SK-N-SH (cell line): Measurements from ENCODE around the gene SLC25A25. TPM values are rescaled to one million over a fixed set of nuclear protein-coding genes. Genes with fewer than 3 reads are reported as not detected.

Experiments used
- CTCF ChIA-PET: fragments of 300-600, 350-600 bp; formaldehyde crosslinking; extraction: SDS; loops from one replicate; lab custom pipeline; 2021; lab: Yijun Ruan, JAX
- POLR2A ChIA-PET: fragments of 350-600 bp; sonication (Branson Sonifier 250); formaldehyde crosslinking; extraction: SDS; loops from one replicate; lab custom pipeline; 2020; ENCODE audit warnings: antibody characterized with exemption, inconsistent platforms; lab: Yijun Ruan, JAX
- DNase-seq: peaks from one replicate; pipeline ENCODE4 v3.0.0; 2012
- H2AFZ ChIP-seq: fragments of 200-600 bp; sonication (generic); 2 replicates; pipeline ENCODE4 v1.8.1; 2016; ENCODE audit warnings: antibody characterized with exemption, mild to moderate bottlenecking, low read depth
- H3F3A ChIP-seq: fragments of 200-600 bp; sonication (generic); replicated peaks from 2 replicates; pipeline ENCODE3; 2016; ENCODE audit warnings: antibody characterized with exemption, mild to moderate bottlenecking; ENCODE audit not compliant: insufficient read depth
- H3K27ac ChIP-seq, 2 experiments: fragments of 200-500 bp in 1 of 2; fragments of 200-600 bp in 1 of 2; sonication (Bioruptor generic) in 1 of 2; sonication (generic), shearing (Covaris generic) in 1 of 2; 2 replicates each; pipeline versions ENCODE4 v1.5.1 to v1.6.1; 2014 to 2016; ENCODE audit warnings: low read depth in 2 of 2, inconsistent platforms in 1 of 2, low read length in 1 of 2, mild to moderate bottlenecking in 1 of 2, mixed read lengths in 1 of 2
- H3K27me3 ChIP-seq: fragments of 200-600 bp; sonication (generic), shearing (Covaris generic); 2 replicates; pipeline ENCODE4 v1.6.1; 2016; ENCODE audit warnings: mixed run types; ENCODE audit not compliant: insufficient read depth
- H3K36me3 ChIP-seq, 2 experiments: fragments of 200-500 bp in 1 of 2; fragments of 200-600 bp in 1 of 2; sonication (Bioruptor generic) in 1 of 2; sonication (generic) in 1 of 2; replicated peaks in 1 of 2; 2 replicates each; pipeline versions ENCODE3 to v1.5.1; 2014 to 2016; ENCODE audit warnings: low read length in 1 of 2, mild to moderate bottlenecking in 1 of 2; ENCODE audit not compliant: insufficient read depth in 2 of 2, control insufficient read depth in 1 of 2
- H3K4me1 ChIP-seq, 2 experiments: fragments of 200-500 bp in 1 of 2; fragments of 200-600 bp in 1 of 2; sonication (Bioruptor generic) in 1 of 2; sonication (generic), shearing (Covaris generic) in 1 of 2; 2 replicates each; pipeline versions ENCODE4 v1.5.1 to v1.6.1; 2014 to 2016; ENCODE audit warnings: low read depth in 1 of 2, low read length in 1 of 2, mixed run types in 1 of 2; ENCODE audit not compliant: insufficient read depth in 2 of 2, control insufficient read depth in 1 of 2
- H3K4me2 ChIP-seq: fragments of 200-600 bp; sonication (generic), shearing (Covaris generic); 2 replicates; pipeline ENCODE4 v1.6.1; 2017; ENCODE audit warnings: mixed run types
- H3K4me3 ChIP-seq, 2 experiments: fragments of 200-500 bp in 1 of 2; fragments of 200-600 bp in 1 of 2; sonication (Bioruptor generic) in 1 of 2; sonication (generic), shearing (Covaris generic) in 1 of 2; 2 replicates each; pipeline versions ENCODE4 v1.5.1 to v1.8.1; 2014 to 2016; ENCODE audit warnings: low read depth in 2 of 2, inconsistent platforms in 1 of 2, low read length in 1 of 2, mild to moderate bottlenecking in 1 of 2, mixed read lengths in 1 of 2, moderate library complexity in 1 of 2
- H3K79me2 ChIP-seq: fragments of 200-600 bp; sonication (generic); 2 replicates; pipeline ENCODE4 v1.8.1; 2017; ENCODE audit warnings: mild to moderate bottlenecking; ENCODE audit not compliant: insufficient read depth
- H3K9ac ChIP-seq: fragments of 200-600 bp; sonication (generic); 2 replicates; pipeline ENCODE4 v1.6.1; 2017; ENCODE audit warnings: mixed run types
- H3K9me2 ChIP-seq: fragments of 200-600 bp; sonication (generic); 2 replicates; pipeline ENCODE4 v1.6.1; 2017; ENCODE audit warnings: mixed run types
- H3K9me3 ChIP-seq: fragments of 200-600 bp; sonication (generic); 2 replicates; pipeline ENCODE4 v1.6.1; 2017; ENCODE audit warnings: mixed run types, mild to moderate bottlenecking, moderate library complexity
- H4K20me1 ChIP-seq: fragments of 200-600 bp; sonication (generic); 2 replicates; pipeline ENCODE4 v1.6.1; 2017; ENCODE audit warnings: mild to moderate bottlenecking, mixed run types; ENCODE audit not compliant: insufficient read depth
- EP300 ChIP-seq, 2 experiments: IDR thresholded peaks; 2 replicates each; pipeline versions ENCODE4 v1.4.0 to v1.6.1; 2012; ENCODE audit warnings: borderline replicate concordance in 1 of 2, low read depth in 1 of 2, low read length in 1 of 2
- FOXJ3 ChIP-seq: sonication (generic); formaldehyde crosslinking; IDR thresholded peaks from 2 replicates; pipeline ENCODE4 v1.5.1; 2020; ENCODE audit warnings: mild to moderate bottlenecking, missing genetic modification reagents
- GABPA ChIP-seq: IDR thresholded peaks from 2 replicates; pipeline ENCODE4 v1.4.0; 2012; ENCODE audit warnings: low read depth, mild to moderate bottlenecking
- JUND ChIP-seq: IDR thresholded peaks from 2 replicates; pipeline ENCODE4 v1.4.0; 2012
- MXI1 ChIP-seq: IDR thresholded peaks from 2 replicates; pipeline ENCODE4 v1.6.1; 2012; ENCODE audit warnings: mild to moderate bottlenecking, low read depth, low read length, improper control_type of control experiment
- NRF1 ChIP-seq: IDR thresholded peaks from 2 replicates; pipeline ENCODE4 v1.6.1; 2012; ENCODE audit warnings: low read depth, mild to moderate bottlenecking, low read length
- POLR2AphosphoS5 ChIP-seq: IDR thresholded peaks from 2 replicates; pipeline ENCODE4 v1.6.1; 2012; ENCODE audit warnings: low read depth, low read length
- RFX5 ChIP-seq: IDR thresholded peaks from 2 replicates; pipeline ENCODE4 v1.6.1; 2012; ENCODE audit warnings: mild to moderate bottlenecking, improper control_type of control experiment, low read length
- TEAD4 ChIP-seq: IDR thresholded peaks from 2 replicates; pipeline ENCODE4 v1.4.0; 2012; ENCODE audit warnings: mild to moderate bottlenecking, borderline replicate concordance; ENCODE audit not compliant: insufficient read depth
- WGBS: methylation state at CpG from one replicate; pipeline ENCODE4 v1.1.6; 2017; ENCODE audit warnings: low lambda C conversion rate; 5-methylcytosine and 5-hydroxymethylcytosine counted together
- polyA plus RNA-seq, 3 experiments: library from polyadenylated mRNA; depleted of rRNA; stranded (reverse); fragments of >200 nt; gene quantifications; 2 replicates each; pipeline ENCODE4 v1.2.3, GENCODE V29; 2012
- TF ChIP-seq, protein P1 (sequence below): fragments of 200-600 bp; sonication (generic); IDR thresholded peaks from 2 replicates; pipeline ENCODE4 v1.6.1; 2017; ENCODE audit warnings: antibody characterized with exemption, mild to moderate bottlenecking, moderate library complexity

SLC25A25 gene
- polyA plus RNA-seq, 1 of the 3 experiments (the other 2 are of a cell fraction), result 12.1 TPM

DNA sequence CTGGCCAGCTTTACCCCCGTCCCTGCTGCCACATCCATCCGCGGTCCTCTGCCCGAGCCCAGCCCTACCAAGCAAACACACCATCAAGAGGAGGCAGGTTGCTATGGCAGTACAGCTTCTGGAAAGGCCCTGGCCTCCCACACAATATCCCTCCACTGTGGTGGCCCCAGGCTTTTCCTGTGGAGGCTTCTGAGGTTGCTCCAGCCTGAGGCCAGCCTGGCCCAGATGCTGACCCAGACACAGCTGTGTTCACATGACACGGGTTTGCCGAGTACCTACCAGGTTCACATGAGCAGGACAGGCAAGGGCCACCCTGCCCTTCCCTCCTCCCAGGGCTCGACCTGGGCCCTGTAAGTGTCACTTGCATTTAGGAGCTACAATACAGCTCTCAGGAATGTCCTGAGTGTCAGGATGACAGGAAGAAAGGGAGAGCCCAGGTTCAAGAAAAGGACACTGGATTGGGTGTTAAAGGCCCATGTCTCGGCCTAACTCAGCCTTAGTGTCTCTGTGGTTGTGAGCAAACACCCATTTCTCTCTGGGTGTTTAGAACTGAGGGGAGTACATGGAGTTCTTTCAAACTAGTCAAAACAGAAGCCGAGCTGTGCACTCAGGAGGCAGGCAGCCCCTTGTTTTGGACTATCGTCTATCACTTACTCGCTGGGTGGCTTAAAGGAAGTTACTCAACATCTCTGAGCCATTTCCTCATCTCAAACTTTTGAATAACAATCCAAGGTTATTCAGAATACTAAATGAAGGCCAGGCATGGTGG, 41.1 kb upstream of the SLC25A25 start:
- CTCF ChIA-PET, result interaction anchor here (0.6 to 3.6 kb wide), 12 partner anchors 8 to 707 kb away, joined by 3 to 24 read pairs (median 5); partner anchors contain the start of gene EEIG1
- Histone ChIP-seq H3K9ac (no peak overlapping the region), H3K4me3 (no peak overlapping the region), H3K79me2 (no peaks in the 10 kb centered on the region), H3K27me3 (no peaks in the 10 kb centered on the region), H3F3A (no peaks in the 10 kb centered on the region), H3K9me2 (no peaks in the 10 kb centered on the region), H4K20me1 (no peaks in the 10 kb centered on the region), H3K9me3 (no peaks in the 10 kb centered on the region), H2AFZ (no peak overlapping the region), H3K4me1 (peaks cover 3 to 10% of the 10 kb centered on the region in 2 experiments; a peak in 2 of 4 replicates), H3K36me3 (no peaks in the 10 kb centered on the region), H3K4me2 (no peak overlapping the region), H3K27ac (peak overlapping the region in 1 of 2 experiments; percentile 14; a peak in 1 of 4 replicates)
- TF ChIP-seq EP300 (IDR thresholded peaks at IDR 0.05; ENCODE audit: borderline replicate concordance in 1 of 2, low read depth in 1 of 2, low read length in 1 of 2) (no peak), MXI1 (no peak), NRF1 (no peak)
- POLR2A ChIA-PET, result interaction anchor here (0.6 kb wide), 1 partner anchor 278 kb away, joined by 3 read pairs; no protein-coding TSS in a partner anchor
- 89% methylated on average over 4 of the region's 11 CpGs for WGBS
- peak; percentile 39 for DNase-seq

DNA sequence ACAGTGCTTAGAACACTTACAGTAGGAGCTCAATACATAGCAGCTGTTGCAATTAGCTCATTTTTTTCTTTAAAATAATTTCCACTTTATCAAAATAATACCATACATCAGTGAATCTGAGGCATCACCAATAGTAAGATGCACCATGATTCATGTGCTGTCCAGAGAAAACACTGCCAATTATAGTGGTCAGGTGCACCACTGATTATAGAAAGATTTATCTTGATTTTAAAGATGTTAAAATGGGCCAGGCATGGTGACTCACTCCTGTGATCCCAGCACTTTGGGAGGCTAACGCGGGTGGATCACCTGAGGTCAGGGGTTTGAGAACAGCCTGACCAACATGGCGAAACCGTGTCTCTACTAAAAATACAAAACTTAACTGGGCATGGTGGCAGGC, 40.3 kb upstream of the SLC25A25 start:
- peaks cover 1 to 10% of the 10 kb centered on the region in 2 experiments; a peak in 2 of 4 replicates for H3K4me1 ChIP-seq
- no peak overlapping the region for H2AFZ ChIP-seq
- H3K4me3 ChIP-seq, result no peak overlapping the region
- no peaks in the 10 kb centered on the region for H3K79me2 ChIP-seq
- 82% methylated on average over 4 of the region's 4 CpGs for WGBS
- no peaks in the 10 kb centered on the region for H3K27me3 ChIP-seq
- H3F3A ChIP-seq, result no peaks in the 10 kb centered on the region
- no peaks in the 10 kb centered on the region for H3K36me3 ChIP-seq
- no peak overlapping the region for H3K9ac ChIP-seq
- H4K20me1 ChIP-seq, result no peaks in the 10 kb centered on the region
- no peak for TF ChIP-seq GABPA
- no peak for TF ChIP-seq POLR2AphosphoS5
- TF ChIP-seq FOXJ3 (CRISPR knock-in tag), result no peak
- TF ChIP-seq, protein P1, sequence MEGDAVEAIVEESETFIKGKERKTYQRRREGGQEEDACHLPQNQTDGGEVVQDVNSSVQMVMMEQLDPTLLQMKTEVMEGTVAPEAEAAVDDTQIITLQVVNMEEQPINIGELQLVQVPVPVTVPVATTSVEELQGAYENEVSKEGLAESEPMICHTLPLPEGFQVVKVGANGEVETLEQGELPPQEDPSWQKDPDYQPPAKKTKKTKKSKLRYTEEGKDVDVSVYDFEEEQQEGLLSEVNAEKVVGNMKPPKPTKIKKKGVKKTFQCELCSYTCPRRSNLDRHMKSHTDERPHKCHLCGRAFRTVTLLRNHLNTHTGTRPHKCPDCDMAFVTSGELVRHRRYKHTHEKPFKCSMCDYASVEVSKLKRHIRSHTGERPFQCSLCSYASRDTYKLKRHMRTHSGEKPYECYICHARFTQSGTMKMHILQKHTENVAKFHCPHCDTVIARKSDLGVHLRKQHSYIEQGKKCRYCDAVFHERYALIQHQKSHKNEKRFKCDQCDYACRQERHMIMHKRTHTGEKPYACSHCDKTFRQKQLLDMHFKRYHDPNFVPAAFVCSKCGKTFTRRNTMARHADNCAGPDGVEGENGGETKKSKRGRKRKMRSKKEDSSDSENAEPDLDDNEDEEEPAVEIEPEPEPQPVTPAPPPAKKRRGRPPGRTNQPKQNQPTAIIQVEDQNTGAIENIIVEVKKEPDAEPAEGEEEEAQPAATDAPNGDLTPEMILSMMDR, result no peak
- TF ChIP-seq RFX5, result no peak
- TF ChIP-seq TEAD4, result no peak
- TF ChIP-seq JUND, result no peak
- no peak for TF ChIP-seq NRF1
- CTCF ChIA-PET, result interaction anchor here (0.9 to 3.6 kb wide), 10 partner anchors 7 to 90 kb away, joined by 4 to 24 read pairs (median 6); partner anchors contain the start of gene EEIG1
- no peak overlapping the region for H3K27ac ChIP-seq
- no peaks in the 10 kb centered on the region for H3K9me3 ChIP-seq
- H3K4me2 ChIP-seq, result no peak overlapping the region
- no peaks in the 10 kb centered on the region for H3K9me2 ChIP-seq
- POLR2A ChIA-PET, result no interaction called here
- DNase-seq, result no peak
